IPS-20b (cell line): Measurements from ENCODE around the gene LEKR1.
"Not testable (repeated sequence)": the region's sequence is repeated elsewhere in the genome, so short reads cannot be mapped to it uniquely, and the experiment has no call there.

Experiments used
- H3K27ac ChIP-seq: one replicate; pipeline ENCODE4 v1.5.1; 2013; ENCODE audit warnings: low read length
- H3K27me3 ChIP-seq: 2 replicates; pipeline ENCODE4 v1.6.1; 2013; ENCODE audit warnings: mild to moderate bottlenecking, low read length, inconsistent platforms; ENCODE audit not compliant: insufficient read depth
- H3K36me3 ChIP-seq: 2 replicates; pipeline ENCODE4 v1.6.1; 2013; ENCODE audit warnings: low read depth, mild to moderate bottlenecking, inconsistent platforms, low read length, moderate library complexity; ENCODE audit not compliant: insufficient read depth
- H3K4me1 ChIP-seq: 2 replicates; pipeline ENCODE4 v1.6.1; 2013; ENCODE audit warnings: mild to moderate bottlenecking, control low read depth, inconsistent platforms, low read length, moderate library complexity; ENCODE audit not compliant: insufficient read depth
- H3K4me3 ChIP-seq: 2 replicates; pipeline ENCODE4 v1.5.1; 2013; ENCODE audit warnings: mild to moderate bottlenecking, low read length, inconsistent platforms
- H3K9ac ChIP-seq: 2 replicates; pipeline ENCODE4 v1.6.1; 2013; ENCODE audit warnings: low read depth, mild to moderate bottlenecking, inconsistent platforms, low read length, moderate library complexity
- H3K9me3 ChIP-seq: 2 replicates; pipeline ENCODE4 v1.6.1; 2013; ENCODE audit warnings: mild to moderate bottlenecking, low read depth, low read length, inconsistent platforms; ENCODE audit not compliant: insufficient read depth

LEKR1 gene

GRCh38 chr3:156888576-156888975 lies 62.4 kb downstream of the LEKR1 start:
- H3K9ac ChIP-seq = no peak overlapping the region
- no peaks in the 10 kb centered on the region for H3K9me3 ChIP-seq
- no peaks in the 10 kb centered on the region for H3K36me3 ChIP-seq
- H3K4me1 ChIP-seq = no peaks in the 10 kb centered on the region
- H3K4me3 ChIP-seq = no peak overlapping the region
- H3K27me3 ChIP-seq = no peaks in the 10 kb centered on the region
- no peak overlapping the region for H3K27ac ChIP-seq

DNA sequence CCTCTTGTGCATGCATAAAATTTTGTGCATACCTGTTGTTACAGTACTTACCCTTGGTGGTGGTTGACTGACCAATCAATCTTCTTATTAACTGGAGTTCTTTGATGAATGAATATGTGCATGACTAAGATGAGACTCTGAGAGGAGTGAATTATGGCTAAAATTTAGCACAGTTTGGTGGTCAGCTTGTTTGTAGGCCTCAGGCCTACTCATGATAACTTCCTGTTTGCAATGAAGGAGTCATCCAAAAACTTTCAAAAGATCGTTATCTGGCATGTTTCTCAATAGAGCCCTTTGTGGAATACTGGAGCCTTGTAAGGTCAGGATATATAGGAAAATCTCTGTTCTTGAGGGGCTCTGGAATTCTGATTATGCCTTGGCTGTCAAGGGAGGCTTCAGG lies 66.5 kb downstream of the LEKR1 start:
- no peaks in the 10 kb centered on the region for H3K27me3 ChIP-seq
- no peak overlapping the region for H3K4me3 ChIP-seq
- no peaks in the 10 kb centered on the region; the same call in 1 of the 2 replicates for H3K4me1 ChIP-seq
- H3K36me3 ChIP-seq = no peaks in the 10 kb centered on the region
- no peak overlapping the region for H3K27ac ChIP-seq
- no peak overlapping the region for H3K9ac ChIP-seq
- H3K9me3 ChIP-seq = no peaks in the 10 kb centered on the region

DNA sequence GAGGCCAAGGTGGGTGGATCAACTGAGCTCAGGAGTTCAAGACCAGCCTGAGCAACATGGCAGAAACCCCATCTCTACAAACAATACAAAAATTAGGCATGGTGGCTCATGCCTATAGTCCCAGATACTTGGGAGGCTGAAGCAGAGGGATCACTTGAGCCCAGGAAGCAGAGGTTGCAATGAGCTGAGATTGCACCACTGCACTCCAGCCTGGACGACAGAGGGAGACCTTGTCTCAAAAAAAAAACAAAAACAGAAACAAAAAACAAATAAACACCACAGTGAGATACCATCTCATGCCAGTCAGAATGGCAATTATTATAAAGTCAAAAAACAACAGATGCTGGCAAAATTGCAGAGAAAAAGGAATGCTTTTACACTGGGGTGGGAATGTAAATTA lies 69.2 kb downstream of the LEKR1 start:
- H3K9me3 ChIP-seq, H3K36me3 ChIP-seq, H3K4me1 ChIP-seq, H3K27me3 ChIP-seq, H3K27ac ChIP-seq, H3K9ac ChIP-seq, H3K4me3 ChIP-seq: not testable (repeated sequence)

DNA sequence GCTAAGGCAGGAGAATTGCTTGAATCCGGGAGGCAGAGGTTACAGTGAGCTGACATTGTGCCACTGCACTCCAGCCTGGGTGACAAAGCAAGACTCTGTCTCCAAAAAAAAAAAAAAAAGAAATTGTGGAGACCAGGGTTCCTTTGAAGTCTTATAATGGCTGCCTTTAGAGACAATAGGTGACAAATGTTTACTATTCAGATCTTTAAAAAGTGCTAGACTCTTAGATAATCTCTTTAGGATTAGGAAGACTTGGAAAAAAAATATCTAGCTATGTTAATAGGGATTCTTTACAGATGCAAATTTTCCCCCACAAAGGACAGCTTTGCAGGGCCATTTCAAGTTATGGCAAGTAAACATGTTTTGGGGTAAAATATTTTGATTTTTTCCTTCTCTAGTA lies 71.7 kb downstream of the LEKR1 start:
- not testable (repeated sequence) for H3K36me3 ChIP-seq, H3K9ac ChIP-seq, H3K4me1 ChIP-seq, H3K27me3 ChIP-seq, H3K9me3 ChIP-seq, H3K27ac ChIP-seq, H3K4me3 ChIP-seq

DNA sequence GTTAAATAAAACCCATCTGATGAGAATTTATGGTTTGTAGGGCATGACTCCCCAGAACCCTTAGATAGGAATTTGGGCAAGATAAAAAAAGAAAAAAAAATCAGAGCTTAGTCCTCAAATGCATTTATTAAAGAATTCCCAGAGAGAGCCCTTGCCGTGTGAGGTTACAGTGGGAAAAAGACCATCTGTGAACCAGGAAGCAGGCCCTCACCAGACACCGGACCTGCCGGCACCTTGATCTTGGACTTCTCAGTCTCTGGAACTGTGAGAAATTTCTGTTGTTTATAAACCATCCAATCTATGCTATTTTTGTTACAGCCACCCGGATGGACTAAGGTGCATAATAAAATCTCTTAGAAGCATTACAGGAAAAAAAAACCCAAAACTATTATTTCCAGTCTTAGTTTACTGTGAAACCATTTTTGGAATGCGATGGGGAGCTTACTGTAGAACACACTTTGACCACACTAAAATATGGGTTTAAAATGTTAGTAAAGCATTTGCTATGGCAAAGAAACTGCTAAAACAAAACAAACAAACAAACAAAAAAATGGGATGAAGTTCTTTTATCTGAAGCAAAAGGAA lies 72.2 kb downstream of the LEKR1 start:
- Histone ChIP-seq H3K27me3 (no peaks in the 10 kb centered on the region), H3K27ac (no peak overlapping the region), H3K9me3 (no peaks in the 10 kb centered on the region), H3K9ac (no peak overlapping the region), H3K4me3 (no peak overlapping the region), H3K36me3 (no peaks in the 10 kb centered on the region), H3K4me1 (peaks cover 7% of the 10 kb centered on the region; the same call in 1 of the 2 replicates)

DNA sequence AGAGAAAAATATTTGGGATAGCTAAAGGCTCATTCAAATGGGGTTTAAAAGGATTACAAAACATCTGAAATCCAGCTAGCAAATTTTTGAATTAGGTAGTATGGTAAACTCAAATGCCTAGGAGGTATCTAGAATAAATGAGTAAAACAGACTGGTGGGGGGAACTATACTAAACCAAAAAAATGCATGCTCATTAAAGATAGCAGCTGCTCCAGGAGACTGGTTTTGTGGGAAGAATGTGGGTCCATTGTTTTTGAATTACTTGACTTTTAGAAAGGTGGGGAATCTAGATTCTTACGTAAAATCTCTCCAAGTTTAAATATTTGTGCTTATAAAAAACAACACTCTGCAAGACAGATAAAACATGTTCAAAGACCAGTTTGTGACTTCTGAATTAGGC lies 73.8 kb downstream of the LEKR1 start:
- H3K27ac ChIP-seq = no peak overlapping the region
- no peaks in the 10 kb centered on the region for H3K27me3 ChIP-seq
- no peak overlapping the region for H3K4me3 ChIP-seq
- no peaks in the 10 kb centered on the region for H3K36me3 ChIP-seq
- H3K4me1 ChIP-seq = peaks cover 7% of the 10 kb centered on the region; the same call in 1 of the 2 replicates
- no peak overlapping the region for H3K9ac ChIP-seq
- H3K9me3 ChIP-seq = no peaks in the 10 kb centered on the region

GRCh38 chr3:156902916-156903315 lies 76.8 kb downstream of the LEKR1 start:
- no peaks in the 10 kb centered on the region for H3K36me3 ChIP-seq
- no peaks in the 10 kb centered on the region for H3K27me3 ChIP-seq
- H3K9me3 ChIP-seq = no peaks in the 10 kb centered on the region
- no peak overlapping the region for H3K4me3 ChIP-seq
- no peak overlapping the region for H3K27ac ChIP-seq
- no peak overlapping the region for H3K9ac ChIP-seq
- peaks cover 6% of the 10 kb centered on the region; the same call in 1 of the 2 replicates for H3K4me1 ChIP-seq

DNA sequence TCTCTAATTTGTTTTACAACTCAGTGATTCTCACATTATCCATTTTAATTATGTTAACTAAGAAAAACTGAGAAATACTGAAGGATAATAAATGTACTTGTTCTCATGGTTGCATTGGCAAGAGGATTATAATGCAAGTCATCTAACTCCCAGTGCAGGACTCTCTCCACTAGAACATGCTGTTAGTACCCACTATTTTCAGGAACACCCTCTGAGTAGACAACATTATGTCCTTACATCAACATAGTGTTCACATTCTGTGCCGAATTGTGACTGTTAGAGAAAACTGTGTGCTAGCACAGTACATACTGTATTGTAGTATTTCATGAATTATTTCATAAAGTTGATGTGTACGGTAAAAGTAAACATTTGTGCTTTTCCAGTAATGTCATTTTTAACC lies 80.1 kb downstream of the LEKR1 start:
- H3K27me3 ChIP-seq = no peaks in the 10 kb centered on the region
- no peaks in the 10 kb centered on the region for H3K9me3 ChIP-seq
- H3K4me1 ChIP-seq = no peaks in the 10 kb centered on the region
- no peak overlapping the region for H3K4me3 ChIP-seq
- H3K27ac ChIP-seq = no peak overlapping the region
- no peaks in the 10 kb centered on the region for H3K36me3 ChIP-seq
- no peak overlapping the region for H3K9ac ChIP-seq

DNA sequence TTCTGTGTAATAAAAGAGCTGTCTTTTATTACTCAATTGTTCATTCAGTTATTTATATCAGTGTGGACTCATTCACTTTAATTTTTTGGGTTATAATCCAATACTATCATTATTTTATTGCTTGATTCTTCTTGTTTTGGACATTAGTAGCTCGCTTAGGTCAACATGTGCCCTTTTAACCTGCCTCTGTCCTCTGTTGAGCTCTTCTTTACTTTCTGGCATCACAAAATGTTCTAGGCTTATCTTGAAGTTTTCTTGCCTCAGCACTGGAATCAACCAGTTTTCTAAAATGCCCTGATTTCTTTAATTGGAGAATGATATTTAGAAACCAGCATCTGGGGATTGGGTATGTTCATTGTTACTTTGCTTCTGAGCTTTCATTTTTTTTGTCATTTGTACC lies 82.2 kb downstream of the LEKR1 start:
- Histone ChIP-seq H3K4me1 (no peaks in the 10 kb centered on the region), H3K9ac (no peak overlapping the region), H3K4me3 (no peak overlapping the region), H3K27ac (no peak overlapping the region), H3K9me3 (no peaks in the 10 kb centered on the region), H3K27me3 (no peaks in the 10 kb centered on the region), H3K36me3 (no peaks in the 10 kb centered on the region)

GRCh38 chr3:156910022-156910421 lies 83.9 kb downstream of the LEKR1 start:
- Histone ChIP-seq H3K36me3 (no peaks in the 10 kb centered on the region), H3K27me3 (no peaks in the 10 kb centered on the region), H3K4me1 (no peaks in the 10 kb centered on the region), H3K4me3 (no peak overlapping the region), H3K9ac (no peak overlapping the region), H3K9me3 (no peaks in the 10 kb centered on the region), H3K27ac (no peak overlapping the region)

DNA sequence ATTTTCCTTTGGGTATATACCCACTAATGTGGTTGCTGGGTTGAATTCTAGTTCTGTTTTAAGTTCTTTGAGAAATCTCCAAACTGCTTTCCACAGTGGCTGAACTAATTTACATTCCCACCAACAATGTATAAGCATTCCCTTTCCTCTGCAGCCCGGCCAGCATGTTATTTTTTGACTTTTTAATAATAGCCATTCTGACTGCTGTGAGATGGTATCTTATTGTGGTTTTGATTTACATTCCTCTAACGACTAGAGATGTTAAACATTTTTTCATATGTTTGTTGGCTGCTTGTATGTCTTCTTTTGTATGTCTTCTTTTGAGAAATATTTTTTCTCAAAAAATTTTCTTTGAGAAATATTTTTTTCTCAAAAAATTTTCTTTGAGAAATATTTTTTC lies 84.7 kb downstream of the LEKR1 start:
- H3K27me3 ChIP-seq, H3K4me3 ChIP-seq, H3K4me1 ChIP-seq, H3K9ac ChIP-seq, H3K9me3 ChIP-seq, H3K36me3 ChIP-seq, H3K27ac ChIP-seq: not testable (repeated sequence)

DNA sequence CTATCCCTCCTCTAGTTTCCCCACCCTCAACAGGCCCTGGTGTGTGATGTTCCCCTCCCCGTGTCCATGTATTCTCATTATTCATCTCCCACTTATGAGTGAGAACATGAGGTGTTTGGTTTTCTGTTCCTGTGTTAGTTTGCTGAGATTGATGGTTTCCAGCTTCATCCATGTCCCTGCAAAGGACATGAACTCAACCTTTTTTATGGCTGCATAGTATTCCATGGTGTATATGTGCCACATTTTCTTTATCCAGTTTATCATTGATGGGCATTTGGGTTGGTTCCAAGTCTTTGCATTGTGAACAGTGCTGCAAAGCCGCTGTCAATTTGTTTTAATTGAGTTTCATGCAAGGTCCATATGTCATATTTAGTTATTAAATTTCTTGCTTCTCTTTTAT lies 88.1 kb downstream of the LEKR1 start:
- H3K27ac ChIP-seq, H3K9me3 ChIP-seq, H3K9ac ChIP-seq, H3K36me3 ChIP-seq, H3K27me3 ChIP-seq, H3K4me3 ChIP-seq, H3K4me1 ChIP-seq: not testable (repeated sequence)

DNA sequence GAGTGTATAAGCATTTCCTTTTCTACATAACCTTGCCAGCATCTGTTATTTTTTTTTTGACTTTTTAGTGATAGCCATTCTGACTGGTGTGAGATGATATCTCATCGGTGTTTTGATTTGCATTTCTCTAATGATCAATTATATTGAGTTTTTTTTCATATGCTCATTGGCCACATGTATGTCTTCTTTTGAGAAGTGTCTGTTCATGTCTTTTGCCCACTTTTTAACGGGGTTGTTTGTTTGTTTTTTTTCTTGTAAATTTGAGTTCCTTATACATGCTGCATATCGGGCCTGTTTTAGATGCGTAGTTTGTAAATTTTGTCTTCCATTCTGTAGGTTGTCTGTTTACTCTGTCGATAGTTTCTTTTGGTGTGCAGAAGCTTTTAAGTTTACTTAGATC lies 89.2 kb downstream of the LEKR1 start:
- Histone ChIP-seq H3K4me1 (peaks cover 6% of the 10 kb centered on the region; the same call in 1 of the 2 replicates), H3K36me3 (no peaks in the 10 kb centered on the region), H3K4me3 (no peak overlapping the region), H3K27ac (no peak overlapping the region), H3K27me3 (no peaks in the 10 kb centered on the region), H3K9ac (no peak overlapping the region), H3K9me3 (no peaks in the 10 kb centered on the region)
